ENCODE results near the gene DNAI4.

DNA sequence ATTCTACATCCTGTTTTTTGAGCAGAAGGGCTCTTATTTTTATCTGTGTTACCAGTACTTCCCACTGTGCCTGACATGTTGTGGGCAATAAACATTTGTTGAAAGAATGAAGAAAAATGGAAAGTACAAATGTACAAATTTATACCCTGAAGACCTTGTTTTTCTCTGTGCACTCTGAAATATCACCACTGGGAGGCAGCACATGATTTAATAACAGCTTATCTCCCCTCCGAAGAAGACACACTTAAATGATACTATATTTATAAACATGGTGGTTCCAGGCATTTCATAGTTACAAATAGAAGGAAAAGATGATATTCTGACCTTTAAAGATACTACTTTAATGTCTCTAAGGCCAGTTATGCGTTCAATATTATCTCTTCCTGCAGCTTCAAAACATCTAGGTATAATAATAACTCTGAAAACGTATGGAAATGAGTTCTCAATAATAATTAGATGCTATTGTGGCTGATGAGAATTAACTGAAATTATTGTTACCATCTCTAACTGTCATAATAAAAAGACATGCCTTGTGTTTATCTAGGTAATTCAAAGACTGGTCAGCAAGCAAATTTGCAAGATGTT is 159.6 kb downstream of the DNAI4 start:
- TF ChIP-seq, protein P1, sequence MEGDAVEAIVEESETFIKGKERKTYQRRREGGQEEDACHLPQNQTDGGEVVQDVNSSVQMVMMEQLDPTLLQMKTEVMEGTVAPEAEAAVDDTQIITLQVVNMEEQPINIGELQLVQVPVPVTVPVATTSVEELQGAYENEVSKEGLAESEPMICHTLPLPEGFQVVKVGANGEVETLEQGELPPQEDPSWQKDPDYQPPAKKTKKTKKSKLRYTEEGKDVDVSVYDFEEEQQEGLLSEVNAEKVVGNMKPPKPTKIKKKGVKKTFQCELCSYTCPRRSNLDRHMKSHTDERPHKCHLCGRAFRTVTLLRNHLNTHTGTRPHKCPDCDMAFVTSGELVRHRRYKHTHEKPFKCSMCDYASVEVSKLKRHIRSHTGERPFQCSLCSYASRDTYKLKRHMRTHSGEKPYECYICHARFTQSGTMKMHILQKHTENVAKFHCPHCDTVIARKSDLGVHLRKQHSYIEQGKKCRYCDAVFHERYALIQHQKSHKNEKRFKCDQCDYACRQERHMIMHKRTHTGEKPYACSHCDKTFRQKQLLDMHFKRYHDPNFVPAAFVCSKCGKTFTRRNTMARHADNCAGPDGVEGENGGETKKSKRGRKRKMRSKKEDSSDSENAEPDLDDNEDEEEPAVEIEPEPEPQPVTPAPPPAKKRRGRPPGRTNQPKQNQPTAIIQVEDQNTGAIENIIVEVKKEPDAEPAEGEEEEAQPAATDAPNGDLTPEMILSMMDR (conservative IDR thresholded peaks at IDR 0.05 in 1 of 2, IDR thresholded peaks at IDR 0.05 in 1 of 2; ENCODE audit: low read depth in 1 of 2, low read length in 2 of 2): peak; percentile 65 to 74
- no peak for TF ChIP-seq EZH2 (IDR thresholded peaks at IDR 0.05; ENCODE audit: low read length, missing control alignments)

Data from fibroblast of lung (primary cell).